ENCODE data around the gene CEP76.

Gene CEP76

DNA sequence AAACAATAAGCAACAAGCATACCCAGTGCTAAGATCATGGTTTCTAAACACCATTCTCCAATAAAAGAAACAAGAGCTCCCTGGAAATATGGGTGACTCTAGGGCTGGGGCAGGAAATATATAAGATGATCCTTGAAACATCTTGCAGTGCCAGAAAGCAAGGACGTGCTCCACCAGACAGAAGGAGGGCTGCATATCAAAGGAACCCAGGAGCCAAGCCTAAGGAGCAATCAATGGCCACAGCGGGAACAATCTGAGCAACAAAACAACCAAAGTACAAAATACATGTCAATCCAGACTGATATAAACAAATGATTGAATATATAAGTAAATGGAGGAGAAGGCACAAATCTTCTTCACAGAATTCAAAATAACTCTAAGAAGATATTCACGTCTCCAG lies 54.8 kb downstream of the CEP76 start:
- TF ChIP-seq TAF1 (IDR thresholded peaks at IDR 0.05; ENCODE audit: borderline replicate concordance, insufficient read depth, low read length): no peak
- TF ChIP-seq SIN3A (IDR thresholded peaks at IDR 0.05; ENCODE audit: borderline replicate concordance, insufficient read depth, low read length): no peak
- no peak for TF ChIP-seq POLR2AphosphoS5 (IDR thresholded peaks at IDR 0.05; ENCODE audit: low read depth, low read length)
- TF ChIP-seq, protein P1, sequence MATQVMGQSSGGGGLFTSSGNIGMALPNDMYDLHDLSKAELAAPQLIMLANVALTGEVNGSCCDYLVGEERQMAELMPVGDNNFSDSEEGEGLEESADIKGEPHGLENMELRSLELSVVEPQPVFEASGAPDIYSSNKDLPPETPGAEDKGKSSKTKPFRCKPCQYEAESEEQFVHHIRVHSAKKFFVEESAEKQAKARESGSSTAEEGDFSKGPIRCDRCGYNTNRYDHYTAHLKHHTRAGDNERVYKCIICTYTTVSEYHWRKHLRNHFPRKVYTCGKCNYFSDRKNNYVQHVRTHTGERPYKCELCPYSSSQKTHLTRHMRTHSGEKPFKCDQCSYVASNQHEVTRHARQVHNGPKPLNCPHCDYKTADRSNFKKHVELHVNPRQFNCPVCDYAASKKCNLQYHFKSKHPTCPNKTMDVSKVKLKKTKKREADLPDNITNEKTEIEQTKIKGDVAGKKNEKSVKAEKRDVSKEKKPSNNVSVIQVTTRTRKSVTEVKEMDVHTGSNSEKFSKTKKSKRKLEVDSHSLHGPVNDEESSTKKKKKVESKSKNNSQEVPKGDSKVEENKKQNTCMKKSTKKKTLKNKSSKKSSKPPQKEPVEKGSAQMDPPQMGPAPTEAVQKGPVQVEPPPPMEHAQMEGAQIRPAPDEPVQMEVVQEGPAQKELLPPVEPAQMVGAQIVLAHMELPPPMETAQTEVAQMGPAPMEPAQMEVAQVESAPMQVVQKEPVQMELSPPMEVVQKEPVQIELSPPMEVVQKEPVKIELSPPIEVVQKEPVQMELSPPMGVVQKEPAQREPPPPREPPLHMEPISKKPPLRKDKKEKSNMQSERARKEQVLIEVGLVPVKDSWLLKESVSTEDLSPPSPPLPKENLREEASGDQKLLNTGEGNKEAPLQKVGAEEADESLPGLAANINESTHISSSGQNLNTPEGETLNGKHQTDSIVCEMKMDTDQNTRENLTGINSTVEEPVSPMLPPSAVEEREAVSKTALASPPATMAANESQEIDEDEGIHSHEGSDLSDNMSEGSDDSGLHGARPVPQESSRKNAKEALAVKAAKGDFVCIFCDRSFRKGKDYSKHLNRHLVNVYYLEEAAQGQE (IDR thresholded peaks at IDR 0.05; ENCODE audit: insufficient read depth in 1 of 2, low read depth in 2 of 2, low read length in 2 of 2): no peak
- no peak for TF ChIP-seq FOXP2 (optimal IDR thresholded peaks at IDR 0.05; ENCODE audit: borderline replicate concordance, extremely low read depth, extremely low read length, insufficient read depth)

DNA sequence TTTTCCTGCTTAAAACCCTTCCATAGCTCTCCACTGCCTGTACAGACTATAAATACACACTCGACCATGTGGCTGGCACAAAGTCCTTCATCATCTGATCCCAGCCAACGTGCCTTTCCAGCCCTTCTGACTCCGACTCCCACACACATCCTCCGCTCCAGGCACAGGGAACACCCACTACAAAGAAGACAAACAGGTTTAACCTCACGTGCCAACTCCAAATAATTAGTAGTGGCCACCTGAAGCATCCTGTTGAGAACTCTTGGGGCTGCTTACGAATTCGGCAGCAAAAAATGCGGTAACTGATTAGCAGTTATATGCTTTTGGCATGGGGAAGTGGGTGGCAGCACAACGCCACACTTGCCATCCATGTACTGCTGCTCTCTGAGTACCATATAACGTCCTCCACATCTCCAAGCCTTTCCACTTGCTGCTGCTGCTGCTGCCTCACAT lies 56.7 kb downstream of the CEP76 start:
- no peak for TF ChIP-seq TAF1 (IDR thresholded peaks at IDR 0.05; ENCODE audit: borderline replicate concordance, insufficient read depth, low read length)

DNA sequence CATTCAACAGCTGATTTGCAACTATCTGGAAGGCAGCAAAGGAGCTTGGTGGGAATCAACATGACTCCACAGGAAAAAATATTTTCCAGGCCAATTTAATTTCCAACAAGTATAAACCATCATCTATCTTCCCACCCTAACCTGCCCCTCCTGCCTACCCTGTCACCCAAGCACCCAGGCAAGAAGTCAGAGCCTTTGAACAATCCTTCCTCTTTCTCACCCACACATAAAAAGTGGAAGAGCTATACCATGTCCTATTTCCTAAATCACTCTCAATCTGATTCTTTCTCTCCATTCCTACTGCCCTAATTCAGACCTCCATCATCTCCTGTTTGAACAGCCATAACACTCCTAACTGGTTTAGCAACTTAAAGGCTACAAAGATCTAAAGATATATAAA lies 57.3 kb downstream of the CEP76 start:
- TF ChIP-seq SIN3A (IDR thresholded peaks at IDR 0.05; ENCODE audit: borderline replicate concordance, insufficient read depth, low read length) (no peak), FOXP2 (optimal IDR thresholded peaks at IDR 0.05; ENCODE audit: borderline replicate concordance, extremely low read depth, extremely low read length, insufficient read depth) (no peak), POLR2AphosphoS5 (IDR thresholded peaks at IDR 0.05; ENCODE audit: low read depth, low read length) (no peak), TAF1 (IDR thresholded peaks at IDR 0.05; ENCODE audit: borderline replicate concordance, insufficient read depth, low read length) (no peak)
- TF ChIP-seq, protein P1 (IDR thresholded peaks at IDR 0.05; ENCODE audit: insufficient read depth in 1 of 2, low read depth in 2 of 2, low read length in 2 of 2): no peak

DNA sequence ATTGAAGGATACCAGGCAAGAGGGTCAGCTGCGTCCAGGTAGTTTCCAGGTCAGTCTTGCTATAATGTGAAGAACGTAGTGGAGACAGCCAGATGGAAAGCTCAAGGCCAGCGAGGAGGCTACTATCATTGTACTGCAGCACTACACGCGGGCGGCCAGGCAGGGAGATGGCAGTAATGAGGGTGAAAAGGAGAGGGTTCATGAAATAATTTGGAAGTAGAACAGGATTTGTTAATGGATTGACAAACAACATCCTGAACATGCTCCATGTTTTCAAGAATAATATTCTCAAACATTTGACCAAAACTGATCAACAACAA lies 61.7 kb downstream of the CEP76 start:
- TF ChIP-seq FOXP2 (optimal IDR thresholded peaks at IDR 0.05; ENCODE audit: borderline replicate concordance, extremely low read depth, extremely low read length, insufficient read depth): no peak
- no peak for TF ChIP-seq POLR2AphosphoS5 (IDR thresholded peaks at IDR 0.05; ENCODE audit: low read depth, low read length)
- TF ChIP-seq, protein P1 (IDR thresholded peaks at IDR 0.05; ENCODE audit: insufficient read depth in 1 of 2, low read depth in 2 of 2, low read length in 2 of 2): no peak
- TF ChIP-seq SIN3A (IDR thresholded peaks at IDR 0.05; ENCODE audit: borderline replicate concordance, insufficient read depth, low read length): no peak
- TF ChIP-seq TAF1 (IDR thresholded peaks at IDR 0.05; ENCODE audit: borderline replicate concordance, insufficient read depth, low read length): no peak

DNA sequence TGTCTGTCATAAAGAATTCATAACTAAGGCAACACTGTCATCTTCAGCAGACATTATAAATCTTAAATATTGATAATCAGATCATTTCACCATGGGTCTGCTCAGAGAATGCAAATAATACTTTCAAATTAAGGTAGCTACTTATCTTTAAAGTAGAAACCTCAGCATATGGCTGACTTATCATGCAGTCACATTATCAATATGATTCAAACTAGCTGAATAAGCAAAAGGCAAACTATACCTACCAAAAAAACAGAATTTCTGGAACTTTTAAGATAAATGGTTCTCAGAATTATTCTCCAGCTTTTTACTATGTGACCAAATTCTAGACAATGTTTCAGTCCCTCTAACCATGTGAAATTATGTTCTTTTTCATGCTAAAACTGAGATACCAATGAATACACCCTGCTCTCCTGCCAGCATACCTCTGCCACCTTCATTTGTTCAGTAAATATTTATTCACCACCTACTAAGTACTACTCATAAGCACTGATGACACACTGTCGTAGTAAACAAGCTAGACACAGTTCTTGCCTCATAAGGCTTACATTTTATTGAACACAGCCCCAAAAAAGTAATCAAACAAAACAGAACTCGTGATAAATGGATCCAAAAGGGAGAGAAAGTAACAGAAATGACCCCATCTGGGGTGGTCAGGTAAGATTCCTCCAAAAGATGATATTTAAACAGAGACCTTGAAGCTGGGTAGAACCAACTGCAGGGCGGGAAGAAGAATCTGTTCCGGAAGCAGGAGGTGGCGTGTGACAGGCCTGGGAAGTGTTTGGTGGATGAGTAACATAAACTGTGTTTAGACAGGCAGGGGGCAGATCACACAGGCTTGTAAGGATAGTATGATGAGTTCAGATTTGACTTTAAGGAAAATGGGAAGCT lies 62.3 kb downstream of the CEP76 start:
- no peak for TF ChIP-seq POLR2AphosphoS5 (IDR thresholded peaks at IDR 0.05; ENCODE audit: low read depth, low read length)
- TF ChIP-seq, protein P1 (IDR thresholded peaks at IDR 0.05; ENCODE audit: insufficient read depth in 1 of 2, low read depth in 2 of 2, low read length in 2 of 2): no peak
- TF ChIP-seq TAF1 (IDR thresholded peaks at IDR 0.05; ENCODE audit: borderline replicate concordance, insufficient read depth, low read length): no peak
- no peak for TF ChIP-seq SIN3A (IDR thresholded peaks at IDR 0.05; ENCODE audit: borderline replicate concordance, insufficient read depth, low read length)
- TF ChIP-seq FOXP2 (optimal IDR thresholded peaks at IDR 0.05; ENCODE audit: borderline replicate concordance, extremely low read depth, extremely low read length, insufficient read depth): no peak
